Tibial artery (tissue), 4 donors: Measurements from ENCODE around the gene HCAR3.
"Not testable (repeated sequence)": the region's sequence is repeated elsewhere in the genome, so short reads cannot be mapped to it uniquely, and the experiment has no call there.

Experiments
- DNase-seq, 2 donors: peaks; one replicate each; pipeline ENCODE4 v3.0.0-alpha.2; 2019
- H3K27ac ChIP-seq, 2 donors: fragments of 200-600 bp; sonication (generic) in 1 of 2; 1 replicate in 1 of 2; 2 replicates in 1 of 2; pipeline ENCODE4 v1.5.1; 2018 to 2019; ENCODE audit warnings: mild to moderate bottlenecking in 1 of 2
- H3K27me3 ChIP-seq, 2 donors: fragments of 200-600 bp; sonication (generic) in 1 of 2; one replicate each; pipeline versions ENCODE4 v1.5.1 to v1.6.0; 2016 to 2019
- H3K36me3 ChIP-seq, 3 donors: fragments of 200-600 bp; sonication (generic) in 2 of 3; one replicate each; pipeline ENCODE4 v1.5.1; 2016 to 2019; ENCODE audit warnings: mild to moderate bottlenecking in 2 of 3
- H3K4me1 ChIP-seq, 4 donors: fragments of 200-600 bp; sonication (generic) in 2 of 4; 1 replicate in 3 of 4; 2 replicates in 1 of 4; pipeline ENCODE4 v1.5.1; 2016 to 2019
- H3K4me3 ChIP-seq, 2 donors: fragments of 200-600 bp; sonication (generic) in 1 of 2; 1 replicate in 1 of 2; 2 replicates in 1 of 2; pipeline ENCODE4 v1.5.1; 2018 to 2019; ENCODE audit warnings: mild to moderate bottlenecking in 2 of 2
- H3K9me3 ChIP-seq, 3 donors: fragments of 200-600 bp; sonication (generic) in 1 of 3; one replicate each; pipeline ENCODE4 v1.5.1; 2016 to 2019
- CTCF ChIP-seq, 2 experiments: fragments of 200-600 bp in 1 of 2; fragments of 450-650 bp in 1 of 2; IDR thresholded peaks; one replicate each; pipeline ENCODE4 v1.5.1; 2017 to 2019; ENCODE audit warnings: antibody characterized with exemption in 2 of 2, mild to moderate bottlenecking in 1 of 2, moderate library complexity in 1 of 2
- intact Hi-C: fragments of 100-400 bp; cut with DNase I; formaldehyde crosslinking; loops from one replicate; pipeline ENCODE4 v1.15.0; 2023; ENCODE audit warnings: low total_unique reads

Gene HCAR3

GRCh38 chr12:122725452-122726079, 9.0 kb upstream of the HCAR3 start:
- H3K27me3 ChIP-seq = peaks cover 0 to 4% of the 10 kb centered on the region in 2 donors
- intact Hi-C loops = no loop called here
- H3K9me3 ChIP-seq = no peaks in the 10 kb centered on the region
- no peaks in the 10 kb centered on the region for H3K36me3 ChIP-seq
- no peak for DNase-seq
- no peak overlapping the region for H3K27ac ChIP-seq
- no peak for TF ChIP-seq CTCF (IDR thresholded peaks at IDR 0.05)
- peaks cover 0 to 3% (median 2%) of the 10 kb centered on the region in 4 donors for H3K4me1 ChIP-seq
- H3K4me3 ChIP-seq = no peak overlapping the region

- peaks cover 0 to 4% of the 10 kb centered on the region in 2 donors for H3K27me3 ChIP-seq
- no peak overlapping the region for H3K4me3 ChIP-seq
- no peak for TF ChIP-seq CTCF (IDR thresholded peaks at IDR 0.05)
- DNase-seq = no peak
- H3K4me1 ChIP-seq = peaks cover 0 to 5% (median 0%) of the 10 kb centered on the region in 4 donors
- intact Hi-C loops = no loop called here
- no peak overlapping the region for H3K27ac ChIP-seq
- H3K36me3 ChIP-seq = no peaks in the 10 kb centered on the region
- no peaks in the 10 kb centered on the region for H3K9me3 ChIP-seq
Observed at GRCh38 chr12:122724641-122725243, 8.1 kb upstream of the HCAR3 start.

GRCh38 chr12:122722387-122722786, 5.8 kb upstream of the HCAR3 start:
- no peaks in the 10 kb centered on the region for H3K9me3 ChIP-seq
- no peak for DNase-seq
- H3K27ac ChIP-seq = no peak overlapping the region
- H3K4me3 ChIP-seq = no peak overlapping the region
- no peaks in the 10 kb centered on the region for H3K36me3 ChIP-seq
- intact Hi-C loops = no loop called here
- H3K27me3 ChIP-seq = no peaks in the 10 kb centered on the region
- H3K4me1 ChIP-seq = peaks cover 0 to 5% (median 0%) of the 10 kb centered on the region in 4 donors
- no peak for TF ChIP-seq CTCF (IDR thresholded peaks at IDR 0.05)

GRCh38 chr12:122721057-122721545, 4.5 kb upstream of the HCAR3 start:
- Histone ChIP-seq H3K4me3 (no peak overlapping the region), H3K27me3 (no peaks in the 10 kb centered on the region), H3K36me3 (no peaks in the 10 kb centered on the region), H3K4me1 (peaks cover 0 to 5% (median 0%) of the 10 kb centered on the region in 4 donors), H3K9me3 (no peaks in the 10 kb centered on the region), H3K27ac (no peak overlapping the region)
- intact Hi-C loops = no loop called here
- no peak for DNase-seq
- TF ChIP-seq CTCF (IDR thresholded peaks at IDR 0.05) = no peak

GRCh38 chr12:122715211-122715610, 1.4 kb downstream of the HCAR3 start:
- H3K27me3 ChIP-seq, H3K4me3 ChIP-seq, H3K9me3 ChIP-seq, H3K4me1 ChIP-seq, H3K36me3 ChIP-seq, DNase-seq, intact Hi-C loops, H3K27ac ChIP-seq: not testable (repeated sequence)

GRCh38 chr12:122713491-122714188, 3.0 kb downstream of the HCAR3 start:
- DNase-seq, H3K27ac ChIP-seq, H3K4me3 ChIP-seq, H3K4me1 ChIP-seq, H3K9me3 ChIP-seq, intact Hi-C loops, H3K27me3 ChIP-seq, H3K36me3 ChIP-seq: not testable (repeated sequence)

- H3K9me3 ChIP-seq, intact Hi-C loops, H3K4me3 ChIP-seq, H3K27ac ChIP-seq, H3K27me3 ChIP-seq, H3K4me1 ChIP-seq, DNase-seq, H3K36me3 ChIP-seq: not testable (repeated sequence)
Observed at GRCh38 chr12:122711266-122711665, 5.3 kb downstream of the HCAR3 start.

- H3K4me1 ChIP-seq, H3K27me3 ChIP-seq, intact Hi-C loops, H3K27ac ChIP-seq, H3K9me3 ChIP-seq, H3K36me3 ChIP-seq, H3K4me3 ChIP-seq: not testable (repeated sequence)
- DNase-seq = peak in 1 of 2 donors; percentile 7
Observed at GRCh38 chr12:122710341-122710740, 6.3 kb downstream of the HCAR3 start.

GRCh38 chr12:122709287-122709686, 7.3 kb downstream of the HCAR3 start:
- H3K27me3 ChIP-seq, H3K4me3 ChIP-seq, H3K4me1 ChIP-seq, intact Hi-C loops, H3K27ac ChIP-seq, H3K36me3 ChIP-seq, H3K9me3 ChIP-seq, DNase-seq: not testable (repeated sequence)

GRCh38 chr12:122703841-122704240, 12.8 kb downstream of the HCAR3 start:
- H3K4me1 ChIP-seq, H3K36me3 ChIP-seq, H3K27ac ChIP-seq, H3K9me3 ChIP-seq, DNase-seq, intact Hi-C loops, H3K27me3 ChIP-seq, H3K4me3 ChIP-seq: not testable (repeated sequence)
